Measurements from ENCODE around the gene NSG1.

DNA sequence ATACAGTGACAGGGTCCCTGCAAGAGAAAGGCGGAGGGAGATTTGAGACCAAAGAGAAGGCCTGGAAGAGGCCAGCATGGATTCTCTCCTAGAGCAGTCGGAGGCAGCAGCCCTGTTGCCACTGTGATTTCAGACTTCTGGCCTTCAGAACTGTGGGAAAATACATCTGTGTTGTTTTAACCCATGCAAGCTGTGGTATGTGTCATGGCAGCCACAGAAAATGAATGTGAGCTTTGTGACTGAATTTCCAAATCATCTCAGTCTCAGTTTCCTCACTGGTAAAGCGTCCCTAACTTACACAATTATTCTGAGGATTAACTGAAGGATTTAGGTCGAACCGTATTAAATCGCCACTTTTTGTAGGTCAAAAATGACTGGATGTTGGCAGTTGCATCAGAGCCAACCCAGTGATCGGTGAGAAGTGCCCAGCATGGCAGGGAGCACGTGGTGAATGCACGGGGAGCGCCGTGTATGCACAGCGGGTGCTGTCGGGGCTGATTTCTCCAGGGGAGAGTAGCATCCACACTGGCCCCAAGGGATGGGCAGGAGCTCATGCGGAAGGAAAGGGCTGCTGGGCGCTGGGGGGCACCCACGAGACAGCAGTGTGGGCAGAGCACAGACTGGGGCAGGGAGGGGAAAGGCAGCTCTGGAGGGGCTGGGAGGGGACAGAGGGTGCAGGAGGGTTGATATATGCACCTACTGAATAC lies 23.8 kb upstream of the NSG1 start:
- TF ChIP-seq POLR2AphosphoS5 (IDR thresholded peaks at IDR 0.05; ENCODE audit: low read depth, low read length): no peak
- TF ChIP-seq POLR2A (IDR thresholded peaks at IDR 0.05; ENCODE audit: low read depth, low read length): no peak
- no peak for TF ChIP-seq TAF1 (IDR thresholded peaks at IDR 0.05; ENCODE audit: low read depth, low read length)

Measured in GM12891 (cell line).